Astrocyte (in vitro differentiated cells and primary cell): ENCODE data around the gene CORO7.

Experiments
- CTCF ChIP-seq: IDR thresholded peaks from 2 replicates; pipeline ENCODE4 v1.5.1; 2011; ENCODE audit warnings: low read depth, mild to moderate bottlenecking, inconsistent platforms, low read length, moderate library complexity; ENCODE audit not compliant: insufficient read depth
- EZH2 ChIP-seq: IDR thresholded peaks from 2 replicates; pipeline ENCODE4 v1.6.1; 2012; ENCODE audit warnings: mild to moderate bottlenecking, low read length, inconsistent platforms; ENCODE audit not compliant: insufficient read depth

- TF ChIP-seq CTCF (no peak), EZH2 (no peak)
Observed at GRCh38 chr16:4372578-4373355, 43.6 kb downstream of the CORO7 start.
